DOHH2 (cell line): ENCODE data around the gene HECA.

ENCODE experiments used
- H3F3A ChIP-seq: fragments of 200-600 bp; sonication (generic), shearing (Covaris generic); 2 replicates; pipeline ENCODE4 v1.6.0; 2016; ENCODE audit warnings: antibody characterized with exemption, mild to moderate bottlenecking; ENCODE audit not compliant: control insufficient read depth, insufficient read depth
- H3K27ac ChIP-seq: fragments of 200-600 bp; sonication (generic); 2 replicates; pipeline ENCODE4 v1.5.1; 2014; ENCODE audit warnings: low read depth, mild to moderate bottlenecking, low read length, moderate library complexity
- H3K27me3 ChIP-seq: fragments of 200-600 bp; sonication (generic); 2 replicates; pipeline ENCODE4 v1.6.1; 2014; ENCODE audit warnings: mild to moderate bottlenecking, low read length, mixed read lengths; ENCODE audit not compliant: control insufficient read depth
- H3K36me3 ChIP-seq: fragments of 200-600 bp; sonication (generic); 2 replicates; pipeline ENCODE4 v1.6.1; 2014; ENCODE audit warnings: mild to moderate bottlenecking, low read length, moderate library complexity, mixed read lengths; ENCODE audit not compliant: control insufficient read depth
- H3K4me1 ChIP-seq: fragments of 200-600 bp; sonication (generic); 2 replicates; pipeline ENCODE4 v1.6.1; 2014; ENCODE audit warnings: mild to moderate bottlenecking, low read length, mixed read lengths; ENCODE audit not compliant: control insufficient read depth
- H3K4me2 ChIP-seq: fragments of 200-600 bp; sonication (generic); 2 replicates; pipeline ENCODE4 v1.6.0; 2014; ENCODE audit warnings: mild to moderate bottlenecking, low read length, moderate library complexity
- H3K4me3 ChIP-seq: fragments of 200-600 bp; sonication (generic); 2 replicates; pipeline ENCODE4 v1.5.1; 2014; ENCODE audit warnings: mild to moderate bottlenecking, low read length, mixed read lengths
- H3K79me2 ChIP-seq: fragments of 200-600 bp; sonication (generic); 2 replicates; pipeline ENCODE4 v1.6.1; 2014; ENCODE audit warnings: mild to moderate bottlenecking, low read length, mixed read lengths; ENCODE audit not compliant: control insufficient read depth
- H3K9me2 ChIP-seq: fragments of 200-600 bp; sonication (generic); replicated peaks from 2 replicates; pipeline ENCODE4 v1.6.1; 2014; ENCODE audit warnings: mild to moderate bottlenecking, low read length, mixed read lengths; ENCODE audit not compliant: control insufficient read depth
- H3K9me3 ChIP-seq: fragments of 200-600 bp; sonication (generic); 2 replicates; pipeline ENCODE4 v1.6.1; 2014; ENCODE audit warnings: antibody characterized with exemption, low read length, mixed read lengths; ENCODE audit not compliant: control insufficient read depth, insufficient read depth
- H4K20me1 ChIP-seq: fragments of 200-600 bp; sonication (generic); 2 replicates; pipeline ENCODE4 v1.6.0; 2014; ENCODE audit warnings: low read depth, mild to moderate bottlenecking, antibody characterized with exemption, low read length, moderate library complexity; ENCODE audit not compliant: control insufficient read depth, insufficient read depth
- EZH2phosphoT487 ChIP-seq: fragments of 200-600 bp; sonication (generic); IDR thresholded peaks from 2 replicates; pipeline ENCODE4 v1.6.1; 2017; ENCODE audit warnings: borderline replicate concordance, mild to moderate bottlenecking, antibody characterized with exemption, low read length, moderate library complexity, mixed read lengths
- TF ChIP-seq, protein P1 (sequence below): fragments of 200-600 bp; sonication (generic); IDR thresholded peaks from one replicate; pipeline ENCODE4 v1.5.1; 2014; ENCODE audit warnings: antibody characterized with exemption, mild to moderate bottlenecking, low read depth, low read length; ENCODE audit not compliant: poor library complexity, severe bottlenecking

Gene HECA

GRCh38 chr6:139161817-139162284, 27.0 kb downstream of the HECA start:
- no peaks in the 10 kb centered on the region for H3K9me3 ChIP-seq
- H3K4me2 ChIP-seq: peak overlapping the region; percentile 31
- peaks cover 11% of the 10 kb centered on the region for H4K20me1 ChIP-seq
- no peaks in the 10 kb centered on the region for H3K9me2 ChIP-seq
- H3K4me3 ChIP-seq: peak overlapping the region; percentile 20
- peaks cover 72% of the 10 kb centered on the region for H3K79me2 ChIP-seq
- no peaks in the 10 kb centered on the region for H3K27me3 ChIP-seq
- peaks cover 14% of the 10 kb centered on the region for H3K36me3 ChIP-seq
- peak overlapping the region; percentile 37 for H3K27ac ChIP-seq
- no peak for TF ChIP-seq EZH2phosphoT487
- TF ChIP-seq, protein P1, sequence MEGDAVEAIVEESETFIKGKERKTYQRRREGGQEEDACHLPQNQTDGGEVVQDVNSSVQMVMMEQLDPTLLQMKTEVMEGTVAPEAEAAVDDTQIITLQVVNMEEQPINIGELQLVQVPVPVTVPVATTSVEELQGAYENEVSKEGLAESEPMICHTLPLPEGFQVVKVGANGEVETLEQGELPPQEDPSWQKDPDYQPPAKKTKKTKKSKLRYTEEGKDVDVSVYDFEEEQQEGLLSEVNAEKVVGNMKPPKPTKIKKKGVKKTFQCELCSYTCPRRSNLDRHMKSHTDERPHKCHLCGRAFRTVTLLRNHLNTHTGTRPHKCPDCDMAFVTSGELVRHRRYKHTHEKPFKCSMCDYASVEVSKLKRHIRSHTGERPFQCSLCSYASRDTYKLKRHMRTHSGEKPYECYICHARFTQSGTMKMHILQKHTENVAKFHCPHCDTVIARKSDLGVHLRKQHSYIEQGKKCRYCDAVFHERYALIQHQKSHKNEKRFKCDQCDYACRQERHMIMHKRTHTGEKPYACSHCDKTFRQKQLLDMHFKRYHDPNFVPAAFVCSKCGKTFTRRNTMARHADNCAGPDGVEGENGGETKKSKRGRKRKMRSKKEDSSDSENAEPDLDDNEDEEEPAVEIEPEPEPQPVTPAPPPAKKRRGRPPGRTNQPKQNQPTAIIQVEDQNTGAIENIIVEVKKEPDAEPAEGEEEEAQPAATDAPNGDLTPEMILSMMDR: no peak
- H3K4me1 ChIP-seq: peaks cover 59% of the 10 kb centered on the region
- H3F3A ChIP-seq: peaks cover 9% of the 10 kb centered on the region

- Histone ChIP-seq H3K9me2 (no peaks in the 10 kb centered on the region), H3K27ac (no peak overlapping the region), H3K4me2 (no peak overlapping the region), H3K36me3 (peaks cover 26% of the 10 kb centered on the region), H3K4me3 (no peak overlapping the region), H3K27me3 (no peaks in the 10 kb centered on the region), H3K79me2 (peaks cover 72% of the 10 kb centered on the region), H3K4me1 (peaks cover 59% of the 10 kb centered on the region), H3K9me3 (no peaks in the 10 kb centered on the region), H4K20me1 (peaks cover 11% of the 10 kb centered on the region), H3F3A (peaks cover 9% of the 10 kb centered on the region)
- TF ChIP-seq EZH2phosphoT487: no peak
These were observed 29.1 kb downstream of the HECA start for GRCh38 chr6:139164001-139164400.

- H3K9me3 ChIP-seq: no peaks in the 10 kb centered on the region
- peaks cover 11% of the 10 kb centered on the region for H4K20me1 ChIP-seq
These were observed 30.4 kb downstream of the HECA start for GRCh38 chr6:139165324-139165723.

More at GRCh38 chr6:139165324-139165723, 30.4 kb downstream of the HECA start:
- Histone ChIP-seq H3F3A (peaks cover 9% of the 10 kb centered on the region), H3K27me3 (no peaks in the 10 kb centered on the region), H3K36me3 (peaks cover 30% of the 10 kb centered on the region), H3K4me2 (peak overlapping the region; percentile 48; the same call in 1 of the 2 replicates), H3K4me3 (no peak overlapping the region), H3K9me2 (no peaks in the 10 kb centered on the region), H3K79me2 (peaks cover 66% of the 10 kb centered on the region), H3K27ac (no peak overlapping the region), H3K4me1 (peaks cover 46% of the 10 kb centered on the region)
- no peak for TF ChIP-seq EZH2phosphoT487
- TF ChIP-seq, protein P1: no peak
